HepG2 (cell line): ENCODE data around the gene CARD9. TPM values are rescaled to one million over a fixed set of nuclear protein-coding genes. Genes with fewer than 3 reads are reported as not detected.

Source experiments
- ETV5 ChIP-seq: IDR thresholded peaks from 2 replicates; pipeline ENCODE4 v1.6.1; 2018; ENCODE audit warnings: missing biosample characterization, missing genetic modification reagents, inconsistent platforms, borderline replicate concordance
- FLYWCH1 ChIP-seq: sonication (generic); formaldehyde crosslinking; IDR thresholded peaks from 2 replicates; pipeline ENCODE4 v1.8.1; 2023; ENCODE audit warnings: mild to moderate bottlenecking, missing genetic modification reagents
- FOXO4 ChIP-seq: sonication (generic); formaldehyde crosslinking; conservative IDR thresholded peaks from 2 replicates; pipeline ENCODE4 v1.8.1; 2023; ENCODE audit warnings: missing genetic modification reagents
- HNRNPH1 ChIP-seq: fragments of 200-400 bp; formaldehyde crosslinking; optimal IDR thresholded peaks from 2 replicates; pipeline ENCODE3; 2017; ENCODE audit warnings: mild to moderate bottlenecking, low read depth, low read length
- MAFG ChIP-seq: sonication (generic); formaldehyde crosslinking; IDR thresholded peaks from 2 replicates; pipeline ENCODE4 v1.5.1; 2020; ENCODE audit warnings: mild to moderate bottlenecking, missing genetic modification reagents
- NFYB ChIP-seq: sonication (generic); formaldehyde crosslinking; IDR thresholded peaks from 2 replicates; pipeline ENCODE4 v1.4.0; 2020; ENCODE audit warnings: missing genetic modification reagents
- NR0B2 ChIP-seq: sonication (generic); formaldehyde crosslinking; IDR thresholded peaks from 2 replicates; pipeline ENCODE4 v1.4.0; 2020; ENCODE audit warnings: mild to moderate bottlenecking, missing genetic modification reagents
- RORA ChIP-seq: sonication (generic); formaldehyde crosslinking; IDR thresholded peaks from 2 replicates; pipeline ENCODE4 v1.5.0; 2020; ENCODE audit warnings: mild to moderate bottlenecking, missing genetic modification reagents, moderate library complexity
- SALL2 ChIP-seq: sonication (generic); formaldehyde crosslinking; IDR thresholded peaks from 2 replicates; pipeline ENCODE4 v1.8.1; 2023; ENCODE audit warnings: mild to moderate bottlenecking, missing genetic modification reagents, inconsistent platforms
- STAT5B ChIP-seq: sonication (generic); formaldehyde crosslinking; IDR thresholded peaks from 2 replicates; pipeline ENCODE4 v1.4.0; 2020; ENCODE audit warnings: missing genetic modification reagents
- TCF12 ChIP-seq, 2 experiments: fragments of 450-650 bp in 1 of 2; sonication (generic) in 1 of 2; formaldehyde crosslinking in 1 of 2; IDR thresholded peaks; 2 replicates each; pipeline versions ENCODE4 v1.6.1 to v1.8.0; 2017 to 2022; ENCODE audit warnings: antibody characterized with exemption in 1 of 2, mild to moderate bottlenecking in 1 of 2, missing genetic modification reagents in 1 of 2, moderate library complexity in 1 of 2
- TP53 ChIP-seq: sonication (generic); formaldehyde crosslinking; conservative IDR thresholded peaks from 2 replicates; pipeline ENCODE4 v1.4.0; 2020; ENCODE audit warnings: missing genetic modification reagents
- ZBTB4 ChIP-seq: sonication (generic); formaldehyde crosslinking; IDR thresholded peaks from 2 replicates; pipeline ENCODE4 v1.4.0; 2020; ENCODE audit warnings: missing genetic modification reagents, mild to moderate bottlenecking, borderline replicate concordance
- ZBTB42 ChIP-seq: sonication (generic); formaldehyde crosslinking; IDR thresholded peaks from 2 replicates; pipeline ENCODE4 v1.5.0; 2020; ENCODE audit warnings: mild to moderate bottlenecking, missing genetic modification reagents
- ZNF33A ChIP-seq: sonication (generic); formaldehyde crosslinking; IDR thresholded peaks from 2 replicates; pipeline ENCODE4 v1.5.1; 2020; ENCODE audit warnings: missing genetic modification reagents, mild to moderate bottlenecking, moderate library complexity, borderline replicate concordance
- ZNF512 ChIP-seq: sonication (generic); formaldehyde crosslinking; IDR thresholded peaks from 2 replicates; pipeline ENCODE4 v1.4.0; 2020; ENCODE audit warnings: mild to moderate bottlenecking, missing genetic modification reagents
- ZNF530 ChIP-seq: sonication (generic); formaldehyde crosslinking; IDR thresholded peaks from 2 replicates; pipeline ENCODE4 v1.5.0; 2020; ENCODE audit warnings: low read depth, mild to moderate bottlenecking, missing genetic modification reagents
- ZNF652 ChIP-seq: IDR thresholded peaks from 2 replicates; pipeline ENCODE4 v1.6.1; 2016; ENCODE audit warnings: low read depth, borderline replicate concordance
- ZNF775 ChIP-seq: sonication (generic); formaldehyde crosslinking; IDR thresholded peaks from 2 replicates; pipeline ENCODE4 v1.4.0; 2020; ENCODE audit warnings: missing genetic modification reagents, mild to moderate bottlenecking, moderate library complexity, borderline replicate concordance
- ZSCAN5A ChIP-seq: sonication (generic); formaldehyde crosslinking; IDR thresholded peaks from 2 replicates; pipeline ENCODE4 v1.8.0; 2022; ENCODE audit warnings: mild to moderate bottlenecking, missing genetic modification reagents, borderline replicate concordance
- polyA plus RNA-seq, 8 experiments: library from polyadenylated mRNA; depleted of rRNA in 3 of 8; stranded (reverse) in 7 of 8; unstranded in 1 of 8; fragments of >200 nt; fragmentation: Illumina TruSeq in 4 of 8; extraction: Trizol in 4 of 8; gene quantifications; 2 replicates each; pipeline versions ENCODE4 v1.2.1 to v1.2.3, GENCODE V29; 2011 to 2016; ENCODE audit warnings: low read depth in 4 of 8, missing spikeins in 1 of 8, mixed read lengths in 1 of 8; ENCODE audit not compliant: insufficient read depth in 1 of 8
- total RNA-seq, 5 experiments: library from RNA; depleted of rRNA; stranded (reverse); fragments of >200 nt; fragmentation: Illumina TruSeq; extraction: Trizol; gene quantifications; 2 replicates each; pipeline ENCODE4 v1.2.3, GENCODE V29; 2016; ENCODE audit warnings: low read depth in 1 of 5

CARD9 gene
- total and polyA plus RNA-seq, 2 of the 13 experiments (the other 11 are each of a cell fraction or from before 2014, with no cell fraction given) = 3.3 to 7.4 TPM

- TF ChIP-seq ZNF775 (CRISPR knock-in tag) = peak; percentile 67; the same call in 1 of the 2 replicates
- TF ChIP-seq NFYB (CRISPR knock-in tag) = no peak
- no peak for TF ChIP-seq ZNF512
- peak; percentile 84; the same call in 1 of the 2 replicates for TF ChIP-seq NR0B2 (CRISPR knock-in tag)
- TF ChIP-seq RORA (CRISPR knock-in tag) = no peak
- TF ChIP-seq ZNF33A (CRISPR knock-in tag) = no peak
- TF ChIP-seq ZNF652 = no peak
- peak; percentile 82; the same call in 1 of the 2 replicates for TF ChIP-seq SALL2 (CRISPR knock-in tag)
- TF ChIP-seq ZNF530 = no peak
- no peak for TF ChIP-seq FLYWCH1 (CRISPR knock-in tag)
- TF ChIP-seq FOXO4 (CRISPR knock-in tag) = no peak
- no peak for TF ChIP-seq TCF12 (IDR thresholded peaks at IDR 0.05)
- peak; percentile 16; the same call in 1 of the 2 replicates for TF ChIP-seq TCF12 (CRISPR knock-in tag; IDR thresholded peaks at IDR 0.05)
- peak; percentile 88 for TF ChIP-seq ZSCAN5A (CRISPR knock-in tag)
- peak; percentile 54; the same call in 1 of the 2 replicates for TF ChIP-seq STAT5B (CRISPR knock-in tag)
- TF ChIP-seq ZBTB4 = no peak
- no peak for TF ChIP-seq MAFG (CRISPR knock-in tag)
- TF ChIP-seq TP53 (CRISPR knock-in tag) = no peak
- peak; percentile 77 for TF ChIP-seq ETV5 (CRISPR knock-in tag)
- peak; percentile 54; the same call in 1 of the 2 replicates for TF ChIP-seq ZBTB42 (CRISPR knock-in tag)
- no peak for TF ChIP-seq HNRNPH1
These were observed 10.1 kb downstream of the CARD9 start, which contains the start of gene DNLZ (continued) for GRCh38 chr9:136363106-136363948.
